Iris pigment epithelial cell (primary cell): ENCODE data around the gene PVR.
"Not testable (repeated sequence)": the region's sequence is repeated elsewhere in the genome, so short reads cannot be mapped to it uniquely, and the experiment has no call there.

Source experiments
- DNase-seq: peaks from one replicate; pipeline ENCODE4 v3.0.0-alpha.2; 2011; ENCODE audit warnings: low read depth

Gene PVR

DNA sequence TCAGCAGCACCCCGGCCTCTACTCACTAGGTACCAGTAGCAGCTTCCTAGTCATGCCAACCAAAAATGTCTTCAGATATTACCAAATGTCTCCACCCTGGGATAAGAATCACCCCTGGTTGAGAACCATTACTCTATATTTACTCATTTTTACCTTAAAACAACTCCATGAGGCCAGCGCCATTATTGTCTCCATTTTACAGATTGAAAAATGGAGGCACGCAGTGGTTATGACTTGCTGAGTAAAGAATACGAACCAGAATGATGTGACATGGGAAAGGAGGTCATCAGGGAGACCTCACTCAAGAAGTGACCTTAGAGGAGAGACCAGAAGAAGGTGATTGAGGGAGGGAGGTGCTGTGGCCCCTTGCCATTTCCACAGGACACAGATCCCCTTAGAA lies 29.8 kb downstream of the PVR start:
- DNase-seq = no peak

DNA sequence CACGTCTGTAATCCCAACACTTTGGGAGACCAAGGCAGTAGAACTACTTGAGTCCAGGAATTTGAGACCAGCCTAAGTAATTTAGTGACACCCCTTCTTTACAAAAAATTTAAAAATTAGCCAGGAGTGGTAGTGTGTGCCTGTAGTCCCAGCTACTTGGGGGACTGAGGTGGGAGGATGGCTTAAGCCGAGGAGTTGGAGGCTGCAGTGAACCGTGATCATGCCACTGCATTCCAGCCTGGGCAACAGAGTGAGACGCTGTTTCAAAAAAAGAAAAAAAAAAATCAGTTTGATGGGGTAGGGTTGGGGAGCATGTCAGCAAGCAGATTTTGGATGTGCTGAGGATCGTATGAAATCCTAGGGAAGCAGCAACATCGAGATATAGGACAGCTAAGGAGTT lies 31.8 kb downstream of the PVR start:
- DNase-seq = no peak

- DNase-seq = peak; percentile 79
These were observed 33.5 kb downstream of the PVR start for GRCh38 chr19:44677019-44677811.

DNA sequence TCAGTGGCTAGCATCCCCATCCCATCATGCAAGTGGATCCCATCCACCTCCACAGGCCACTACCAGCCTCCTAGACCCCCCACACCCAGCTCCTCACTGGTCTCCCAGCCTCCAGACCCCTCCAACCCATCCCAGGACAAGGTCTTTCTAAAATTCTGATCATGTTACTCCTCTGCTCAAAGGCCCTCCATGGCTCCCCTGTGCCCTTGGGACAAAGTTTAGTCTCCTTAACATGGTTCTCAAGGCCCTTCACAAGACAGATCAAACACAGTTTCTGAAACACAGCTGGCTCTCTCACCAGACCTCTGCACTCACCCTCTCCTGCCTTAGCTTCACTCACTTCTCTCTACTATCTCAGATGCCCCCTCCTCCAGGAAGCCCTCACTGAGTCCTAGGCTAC lies 36.8 kb downstream of the PVR start:
- no peak for DNase-seq

DNA sequence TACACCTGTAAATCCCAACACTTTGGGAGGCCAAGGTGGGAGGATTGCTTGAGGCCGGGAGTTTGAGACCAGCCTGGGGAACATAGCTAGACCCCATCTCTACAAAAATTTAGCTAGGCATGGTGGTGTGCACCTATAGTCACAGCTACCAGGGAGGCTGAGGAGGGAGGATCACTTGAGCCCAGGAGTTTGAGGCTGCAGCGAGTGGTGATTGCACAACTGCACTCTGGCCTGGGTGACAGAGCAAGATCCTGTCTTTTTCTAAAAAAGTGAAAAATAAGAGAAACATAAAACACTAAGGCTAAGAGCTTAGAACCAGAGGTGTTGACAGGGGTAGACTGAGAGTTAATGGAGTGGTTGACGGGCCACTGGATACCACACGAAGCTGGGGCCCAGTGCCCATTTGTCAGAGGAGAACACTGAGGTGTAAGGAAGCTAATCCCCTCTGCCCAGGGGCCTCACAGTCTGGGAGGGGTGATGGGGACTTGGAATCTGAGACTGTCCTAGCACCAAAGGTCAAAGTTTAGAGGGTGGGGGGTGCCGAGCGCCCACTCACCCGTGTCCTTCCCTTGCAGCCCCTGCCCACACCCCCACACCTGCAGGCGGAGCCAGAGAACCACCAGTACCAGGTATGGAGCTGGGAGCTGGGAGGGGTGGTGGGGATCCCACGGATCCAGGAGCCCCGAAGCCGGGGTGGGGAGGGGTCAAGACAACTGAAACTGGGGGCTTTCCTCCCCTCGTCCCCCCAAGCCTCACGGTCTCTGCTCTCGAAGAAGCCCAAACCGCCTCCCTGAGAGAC lies 38.5 kb downstream of the PVR start:
- DNase-seq = no peak

DNA sequence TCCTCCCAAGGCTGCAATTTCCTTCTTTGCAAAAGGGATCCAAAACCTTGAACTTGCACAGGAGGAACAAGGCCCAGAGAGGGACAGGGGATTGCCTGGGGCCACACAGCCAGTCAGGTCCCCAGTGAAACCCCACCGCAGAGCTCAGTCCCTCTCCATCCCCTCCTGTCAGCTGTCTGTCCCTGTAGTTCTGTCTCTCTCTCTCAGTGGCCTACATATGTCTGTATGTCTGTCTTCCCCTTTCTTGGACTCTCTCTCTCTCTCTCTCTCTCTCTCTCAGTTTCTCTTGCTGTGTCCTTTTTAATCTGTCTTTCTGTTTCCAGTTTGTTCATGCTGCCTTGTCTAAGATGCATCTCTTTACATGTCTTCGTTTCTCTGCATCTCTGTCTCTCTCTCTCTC lies 39.1 kb downstream of the PVR start:
- DNase-seq = no peak

DNA sequence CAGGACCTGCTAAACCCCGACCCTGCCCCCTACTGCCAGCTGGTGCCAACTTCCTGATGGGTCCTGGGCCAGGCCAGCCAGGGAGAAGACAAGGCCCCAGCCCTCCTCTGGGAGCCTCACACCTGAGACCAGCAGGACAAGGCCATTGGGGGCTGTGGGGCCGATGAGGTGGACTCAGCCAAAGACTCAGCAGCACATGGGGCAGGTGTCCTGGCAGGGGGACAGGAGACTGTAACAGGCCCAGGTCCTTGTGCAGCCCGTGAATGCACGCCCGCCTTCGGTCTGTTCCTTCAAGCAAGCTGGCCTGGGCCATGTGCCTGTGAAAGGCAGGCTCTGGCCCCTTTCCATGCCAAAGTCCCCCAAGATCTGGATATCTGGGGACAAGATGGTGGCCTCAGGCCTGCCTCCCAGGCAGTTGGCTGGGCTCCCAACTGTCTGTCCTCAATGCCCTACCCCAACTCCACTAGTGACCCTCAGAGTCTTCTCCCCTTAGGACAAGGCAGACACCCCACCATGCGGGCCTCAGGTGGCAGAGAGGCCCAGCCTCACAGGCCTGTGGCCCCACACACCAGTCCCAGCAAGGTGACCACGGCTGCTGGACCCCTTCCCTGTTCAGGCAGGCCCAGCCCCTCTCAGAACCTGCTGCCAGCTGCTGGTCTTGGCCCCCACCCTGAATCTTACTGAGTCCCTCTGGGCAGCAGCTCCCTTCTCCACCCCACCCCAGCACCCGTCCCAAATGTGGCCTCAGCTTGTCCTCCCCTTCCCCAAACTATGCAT lies 39.9 kb downstream of the PVR start:
- DNase-seq = no peak

DNA sequence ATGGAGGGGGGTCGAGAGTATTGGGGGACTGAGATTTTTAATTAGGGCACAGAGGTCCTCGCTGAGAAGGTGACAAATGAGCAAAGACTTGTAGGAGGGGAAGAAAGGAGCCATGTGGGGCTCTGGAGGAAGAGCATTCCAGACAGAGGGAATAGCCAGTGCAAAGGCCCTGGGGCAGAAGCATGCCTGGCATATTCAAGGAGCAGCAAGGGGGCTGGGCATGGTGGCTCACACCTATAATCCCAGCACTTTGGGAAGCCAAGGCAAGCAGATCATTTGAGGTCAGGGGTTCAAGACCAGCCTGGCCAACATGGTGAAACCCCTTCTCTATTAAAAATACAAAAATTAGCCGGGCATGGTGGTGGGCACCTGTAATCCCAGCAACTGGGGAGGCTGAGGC lies 40.7 kb downstream of the PVR start:
- DNase-seq = not testable (repeated sequence)

DNA sequence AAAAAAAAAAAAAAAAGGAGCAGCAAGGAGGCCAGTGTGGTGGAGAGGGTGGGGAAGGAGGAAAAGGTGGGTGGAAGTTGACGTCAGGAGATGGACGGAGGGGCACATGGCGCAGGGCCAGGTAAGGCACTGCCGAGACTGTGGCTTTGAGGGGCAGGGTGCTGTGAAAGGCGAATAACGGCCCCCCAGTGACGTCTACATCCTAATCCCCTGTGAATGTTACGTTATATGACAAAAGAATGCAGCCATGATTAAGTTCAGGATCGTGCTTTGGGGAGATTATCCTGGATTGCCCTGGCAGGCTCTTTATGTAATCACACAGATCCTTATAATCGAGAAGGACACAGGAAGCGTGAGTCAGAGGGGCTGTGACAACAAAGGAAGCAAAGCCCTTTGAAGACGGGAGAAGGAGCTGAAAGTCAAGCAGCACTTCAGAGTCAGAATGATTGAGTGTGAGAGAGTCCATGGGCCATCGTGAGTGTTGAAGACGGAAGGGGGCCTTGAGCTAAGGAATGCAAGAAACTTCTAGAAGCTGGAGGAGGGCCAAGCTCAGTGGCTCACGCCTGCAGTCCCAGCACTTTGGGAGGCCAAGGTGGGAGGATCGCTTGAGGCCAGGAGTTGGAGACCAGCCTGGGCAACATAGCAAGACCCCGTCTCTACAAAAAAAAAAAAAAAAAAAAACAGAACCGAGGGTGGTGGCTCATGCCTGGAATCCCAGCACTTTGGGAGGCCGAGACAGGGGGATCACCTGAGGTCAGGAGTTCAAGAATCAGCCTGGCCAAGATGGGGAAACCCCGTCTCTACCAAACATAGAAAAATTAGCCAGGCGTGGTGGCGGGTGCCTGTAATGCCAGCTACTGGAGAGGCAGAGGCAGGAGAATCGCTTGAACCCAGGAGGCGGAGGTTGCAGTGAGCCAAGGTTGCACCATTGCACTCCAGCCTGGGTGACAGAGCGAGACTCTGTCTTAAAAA lies 41.5 kb downstream of the PVR start:
- DNase-seq = peak; percentile 82

GRCh38 chr19:44685877-44686276 lies 42.2 kb downstream of the PVR start:
- peak; percentile 66 for DNase-seq

- DNase-seq = no peak
These were observed 43.2 kb downstream of the PVR start for GRCh38 chr19:44686896-44687295.

DNA sequence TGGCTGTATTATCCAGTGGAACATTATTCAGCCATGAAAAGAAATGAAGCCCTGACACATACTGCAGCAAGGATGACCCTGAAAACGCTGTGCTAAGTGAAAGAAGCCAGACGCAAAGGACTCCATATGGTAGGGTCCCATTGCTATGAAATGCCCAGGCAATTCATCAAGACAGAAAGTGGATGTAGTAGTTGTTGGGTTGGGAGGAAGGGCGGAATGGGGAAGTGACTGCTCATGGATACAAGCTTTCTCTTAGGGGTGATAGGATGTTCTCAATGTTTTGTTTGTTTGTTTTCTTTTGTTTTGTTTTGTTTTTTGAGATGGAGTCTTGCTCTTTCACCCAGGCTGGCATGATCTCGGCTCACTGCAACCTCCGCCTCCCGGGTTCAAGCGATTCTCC lies 44.2 kb downstream of the PVR start:
- no peak for DNase-seq

- DNase-seq = peak; percentile 64
These were observed 45.8 kb downstream of the PVR start for GRCh38 chr19:44689290-44690130.

- DNase-seq = no peak
These were observed 46.4 kb downstream of the PVR start for GRCh38 chr19:44690131-44690440.

GRCh38 chr19:44692379-44692721 lies 48.6 kb downstream of the PVR start:
- DNase-seq = no peak

DNA sequence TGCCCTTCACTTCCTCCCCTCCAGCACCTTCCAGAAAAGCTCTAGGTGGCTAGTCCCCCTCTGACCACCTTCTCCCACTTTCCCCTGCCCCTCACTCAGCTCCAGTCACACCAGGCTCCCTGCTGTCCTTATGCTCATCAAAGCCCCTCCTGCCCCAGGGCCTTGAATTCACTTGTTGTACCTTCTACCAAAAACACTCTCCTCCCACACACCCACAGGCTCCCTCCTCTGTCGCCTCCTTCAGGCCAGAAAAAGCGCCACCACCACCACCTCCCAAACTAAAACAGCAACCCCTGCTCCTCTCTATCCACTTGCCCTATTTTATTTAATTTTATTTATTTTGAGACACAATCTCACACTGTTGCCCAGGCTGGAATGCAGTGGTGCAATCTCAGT lies 50.5 kb downstream of the PVR start:
- DNase-seq = no peak

- no peak for DNase-seq
These were observed 53.4 kb downstream of the PVR start for GRCh38 chr19:44696939-44697669.

GRCh38 chr19:44697670-44698034 lies 53.9 kb downstream of the PVR start:
- DNase-seq = no peak

- DNase-seq = no peak
These were observed 54.9 kb downstream of the PVR start, which contains the start of gene CEACAM16 for GRCh38 chr19:44698492-44699201. CEACAM16 (plus strand) TSS chr19:44699151; CDS start chr19:44701457, 2,306 bp downstream.
